ENCODE measurements around the gene DAZAP1. TPM values are rescaled to one million over a fixed set of nuclear protein-coding genes. Genes with fewer than 3 reads are reported as not detected.

DAZAP1 gene
- total RNA-seq, 2 donors from 2014 or later: 233 to 282 TPM

DNA sequence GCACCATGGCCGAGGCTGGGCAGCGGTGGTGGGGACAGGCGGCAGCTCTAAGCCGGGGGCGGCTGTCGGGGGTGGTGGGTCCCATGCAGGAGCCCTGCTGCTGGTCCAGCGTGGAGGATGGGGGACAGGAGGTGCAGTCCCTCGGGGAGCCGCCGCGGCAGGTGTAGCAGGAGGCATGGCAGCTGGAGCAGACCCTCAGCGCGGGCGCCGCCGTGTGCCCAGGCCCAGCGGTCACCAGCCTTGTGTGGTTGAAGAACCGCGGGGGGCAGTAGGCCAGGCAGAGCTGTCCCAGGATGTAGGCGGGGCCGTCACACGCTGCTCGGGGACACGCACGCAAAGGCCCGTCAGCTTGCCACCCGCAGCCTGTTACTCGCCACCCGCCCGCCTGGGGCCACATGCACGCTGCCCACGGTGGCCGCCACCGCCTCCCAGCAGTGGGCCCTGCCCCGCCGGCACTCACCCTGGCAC is 74.5 kb downstream of the DAZAP1 start:
- Mint-ChIP-seq H3K4me1 (ENCODE audit: low read depth in 2 of 2) (peaks cover 10 to 16% of the 10 kb centered on the region in 2 donors), H3K9me3 (no peaks in the 10 kb centered on the region), H3K4me3 (no peak overlapping the region), H3K27ac (no peak overlapping the region), H3K27me3 (no peaks in the 10 kb centered on the region), H3K36me3 (peaks cover 6% of the 10 kb centered on the region)
- DNase-seq (ENCODE audit: low spot score): no peak
- no peak for ATAC-seq

DNA sequence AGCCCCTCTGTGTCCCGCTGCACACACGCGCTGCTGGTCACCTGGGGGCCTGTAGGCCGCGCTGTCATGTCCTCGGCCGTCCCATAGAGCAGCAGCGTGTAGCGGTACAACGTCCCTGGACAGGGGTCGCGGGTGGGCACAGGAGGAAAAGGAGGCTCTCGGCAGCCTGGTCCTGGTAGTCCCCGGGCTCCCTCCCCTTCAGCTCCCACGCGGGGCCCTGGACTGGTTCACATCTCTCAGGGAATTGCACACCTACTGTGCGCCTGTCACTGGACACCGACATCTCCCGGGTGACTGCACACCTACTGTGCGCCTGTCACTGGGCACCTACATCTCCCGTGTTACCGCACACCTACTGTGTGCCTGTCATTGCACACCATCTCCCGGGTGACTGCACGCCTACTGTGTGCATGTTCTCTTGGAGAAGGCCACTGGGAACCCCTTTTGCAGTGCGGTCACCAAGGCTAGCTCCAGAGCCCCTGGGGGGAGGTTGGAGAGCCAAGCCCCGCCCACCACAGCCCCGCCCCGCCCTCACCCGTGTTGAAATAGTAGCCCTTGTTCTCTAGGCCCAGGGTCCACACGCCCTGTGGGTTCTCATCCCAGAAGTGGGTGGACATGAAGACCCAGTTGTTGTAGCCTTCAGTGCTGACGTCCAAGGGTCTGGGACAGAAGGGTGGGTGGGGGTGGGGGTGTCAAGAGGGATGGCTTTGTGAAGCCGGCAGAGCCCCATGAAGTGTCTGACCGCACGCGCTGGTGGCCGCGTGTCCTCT is 75.2 kb downstream of the DAZAP1 start:
- H3K4me1 Mint-ChIP-seq (ENCODE audit: low read depth in 2 of 2): peaks cover 5 to 12% of the 10 kb centered on the region in 2 donors
- H3K36me3 Mint-ChIP-seq: peaks cover 6% of the 10 kb centered on the region
- no peak overlapping the region for H3K4me3 Mint-ChIP-seq
- no peak overlapping the region for H3K27ac Mint-ChIP-seq
- H3K9me3 Mint-ChIP-seq: no peaks in the 10 kb centered on the region
- no peak for DNase-seq (ENCODE audit: low spot score)
- no peaks in the 10 kb centered on the region for H3K27me3 Mint-ChIP-seq
- no peak for ATAC-seq

DNA sequence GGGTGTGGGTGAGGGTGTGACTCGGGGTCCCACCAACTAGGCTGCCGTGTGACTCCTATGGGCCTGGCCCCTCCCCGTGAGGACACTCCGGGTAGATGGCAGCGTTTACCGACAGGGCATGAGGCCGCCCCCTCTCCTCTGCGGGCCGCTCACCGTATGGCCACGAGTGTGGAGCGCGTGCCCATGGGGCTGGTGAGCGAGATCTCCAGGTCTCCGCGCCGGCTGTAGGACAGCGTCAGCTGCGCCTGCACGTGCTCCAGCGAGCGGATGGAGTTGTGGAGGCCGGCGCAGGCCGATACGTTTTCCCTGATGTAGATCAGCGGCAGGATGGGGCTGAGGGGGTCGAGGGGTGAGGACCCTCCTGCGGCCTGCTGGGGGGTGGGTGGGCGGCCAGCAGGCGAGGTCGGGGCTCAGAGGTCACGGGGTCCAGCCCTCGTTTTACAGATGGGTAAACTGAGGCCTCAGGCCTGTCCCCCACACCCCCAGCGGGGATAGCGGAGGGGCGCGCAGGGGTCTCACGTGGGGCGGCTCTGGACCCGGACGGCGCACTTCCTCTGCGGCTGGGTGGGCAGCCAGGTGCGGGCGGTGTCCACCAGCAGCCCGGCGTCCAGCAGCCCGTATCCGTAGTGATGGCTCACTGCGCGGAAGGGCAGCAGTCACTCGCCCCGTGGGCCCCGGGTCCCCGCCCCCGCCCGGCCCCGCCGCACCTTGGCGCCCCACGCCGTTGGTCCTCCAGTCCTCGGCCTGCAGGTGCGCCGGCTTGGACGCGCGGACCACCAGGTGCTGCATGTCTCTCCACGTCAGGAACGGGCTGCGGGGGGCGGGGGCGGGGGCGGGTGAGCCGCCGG is 76.0 kb downstream of the DAZAP1 start:
- Mint-ChIP-seq H3K27ac (no peak overlapping the region), H3K9me3 (no peaks in the 10 kb centered on the region), H3K27me3 (no peaks in the 10 kb centered on the region), H3K4me1 (ENCODE audit: low read depth in 2 of 2) (peaks cover 5 to 12% of the 10 kb centered on the region in 2 donors), H3K36me3 (peaks cover 6% of the 10 kb centered on the region), H3K4me3 (no peak overlapping the region)
- no peak for DNase-seq (ENCODE audit: low spot score)
- ATAC-seq: no peak

- DNase-seq (ENCODE audit: low spot score) (no peak), ATAC-seq (no peak)
- H3K27ac Mint-ChIP-seq: no peak overlapping the region
- H3K27me3 Mint-ChIP-seq: no peaks in the 10 kb centered on the region
- no peaks in the 10 kb centered on the region for H3K9me3 Mint-ChIP-seq
- peaks cover 3 to 10% of the 10 kb centered on the region in 2 donors for H3K4me1 Mint-ChIP-seq (ENCODE audit: low read depth in 2 of 2)
- no peak overlapping the region for H3K4me3 Mint-ChIP-seq
- peaks cover 3% of the 10 kb centered on the region for H3K36me3 Mint-ChIP-seq
Observed at GRCh38 chr19:1483979-1484428, 76.6 kb downstream of the DAZAP1 start.

Other genes starting within 250 kb of the DAZAP1 start
- gene SBNO2, start 233.3 kb upstream of the DAZAP1 start, total RNA-seq: 100 to 1,000 TPM; 204 to 205 TPM
- gene STK11, start 201.8 kb upstream of the DAZAP1 start, total RNA-seq: 10 to 100 TPM; 50.9 to 79.2 TPM
- under 1 TPM in 1 of 2 donors, not detected in 1; 0.28 TPM for gene CBARP, start 169.6 kb upstream of the DAZAP1 start, total RNA-seq
- gene ATP5F1D, start 165.8 kb upstream of the DAZAP1 start, total RNA-seq: 100 to 1,000 TPM; 163 to 215 TPM
- gene MIDN, start 159.0 kb upstream of the DAZAP1 start, total RNA-seq: 10 to 100 TPM; 85.9 to 88.3 TPM
- 100 to 1,000 TPM; 226 to 251 TPM for gene CIRBP, start 138.3 kb upstream of the DAZAP1 start, total RNA-seq
- 10 to 100 TPM; 59.5 to 94.2 TPM for gene FAM174C, start 132.1 kb upstream of the DAZAP1 start, total RNA-seq
- not detected for gene EFNA2, start 121.7 kb upstream of the DAZAP1 start, total RNA-seq
- gene NDUFS7, start 23.7 kb upstream of the DAZAP1 start, total RNA-seq: 10 to 100 TPM; 89.1 to 89.5 TPM
- gene GAMT, start 6.0 kb upstream of the DAZAP1 start, total RNA-seq: 10 to 100 TPM in 1 of 2 donors, 1 to 10 TPM in 1; 5.2 to 15.6 TPM
- 1,000 to 10,000 TPM in 1 of 2 donors, 100 to 1,000 TPM in 1; 757 to 1,081 TPM for gene RPS15, start 30.8 kb downstream of the DAZAP1 start, total RNA-seq
- under 1 TPM; 0.05 to 0.17 TPM for gene APC2, start 42.5 kb downstream of the DAZAP1 start, total RNA-seq
- gene C19orf25, start 71.6 kb downstream of the DAZAP1 start, total RNA-seq: 10 to 100 TPM; 45.1 to 58.4 TPM
- gene PCSK4, start 82.8 kb downstream of the DAZAP1 start, total RNA-seq: 1 to 10 TPM; 1.2 to 2.3 TPM
- gene REEP6, start 83.6 kb downstream of the DAZAP1 start, total RNA-seq: 1 to 10 TPM; 1.7 to 3.2 TPM
- gene ADAMTSL5, start 105.4 kb downstream of the DAZAP1 start, total RNA-seq: 1 to 10 TPM; 1.2 to 1.8 TPM
- gene PLK5, start 116.5 kb downstream of the DAZAP1 start, total RNA-seq: not detected
- 1 to 10 TPM; 6.8 to 7.4 TPM for gene MEX3D, start 160.7 kb downstream of the DAZAP1 start, total RNA-seq
- gene MBD3, start 185.3 kb downstream of the DAZAP1 start, total RNA-seq: 100 to 1,000 TPM in 1 of 2 donors, 10 to 100 TPM in 1; 92.5 to 233 TPM
- gene UQCR11, start 197.9 kb downstream of the DAZAP1 start, total RNA-seq: 100 to 1,000 TPM; 179 to 184 TPM
- gene TCF3, start 245.0 kb downstream of the DAZAP1 start, total RNA-seq: 10 to 100 TPM; 60.4 to 87.9 TPM

Measured in natural killer cell treated with Interleukin-12 subunit alpha and Interleukin-12 subunit beta and Interleukin-15 and Interleukin-18, amount 100 ng/mL, for 72 hours (primary cell).